Measurements from ENCODE around the gene NLRP5. TPM values are rescaled to one million over a fixed set of nuclear protein-coding genes. Genes with fewer than 3 reads are reported as not detected.

Gene NLRP5
- total and polyA plus RNA-seq, 8 donors, result not detected

- intact Hi-C loops (cut with DNase I), result no loop called here
- no peak overlapping the region for H3K27ac ChIP-seq
Measured at GRCh38 chr19:56089344-56089743, 102.8 kb downstream of the NLRP5 start.

GRCh38 chr19:56091066-56091490 is 104.5 kb downstream of the NLRP5 start:
- Histone ChIP-seq H3K27ac (peak overlapping the region in 1 of 2 donors; percentile 45), H3K9me3 (no peaks in the 10 kb centered on the region), H3K27me3 (no peaks in the 10 kb centered on the region), H3K36me3 (peaks cover 0 to 76% of the 10 kb centered on the region in 2 donors), H3K4me1 (peaks cover 0 to 15% of the 10 kb centered on the region in 2 donors), H3K4me3 (no peak overlapping the region)
- intact Hi-C loops (cut with DNase I), result no loop called here
- TF ChIP-seq CTCF (IDR thresholded peaks at IDR 0.05), result no peak
- DNase-seq (no peak), ATAC-seq (peak; percentile 11)

More at GRCh38 chr19:56089344-56089743, 102.8 kb downstream of the NLRP5 start:
- Histone ChIP-seq H3K27me3 (no peaks in the 10 kb centered on the region), H3K36me3 (peaks cover 0 to 71% of the 10 kb centered on the region in 2 donors), H3K4me3 (no peak overlapping the region), H3K9me3 (no peaks in the 10 kb centered on the region), H3K4me1 (peaks cover 0 to 15% of the 10 kb centered on the region in 2 donors)
- ATAC-seq (no peak), DNase-seq (peak in 1 of 4 donors; percentile 67)
- no peak for TF ChIP-seq CTCF (IDR thresholded peaks at IDR 0.05)

GRCh38 chr19:56091751-56092546 is 105.4 kb downstream of the NLRP5 start:
- no peaks in the 10 kb centered on the region for H3K9me3 ChIP-seq
- intact Hi-C loops (cut with DNase I), result no loop called here
- ATAC-seq (no peak), DNase-seq (peak in 1 of 4 donors; percentile 39)
- no peak for TF ChIP-seq CTCF (IDR thresholded peaks at IDR 0.05)
- H3K4me1 ChIP-seq, result peaks cover 0 to 15% of the 10 kb centered on the region in 2 donors
- H3K27ac ChIP-seq, result peak overlapping the region in 1 of 2 donors; percentile 45
- H3K36me3 ChIP-seq, result peaks cover 0 to 76% of the 10 kb centered on the region in 2 donors
- H3K4me3 ChIP-seq, result peak overlapping the region in 1 of 2 donors; percentile 11
- no peaks in the 10 kb centered on the region for H3K27me3 ChIP-seq

- DNase-seq (no peak), ATAC-seq (no peak)
- H3K9me3 ChIP-seq, result no peaks in the 10 kb centered on the region
- no peak overlapping the region for H3K27ac ChIP-seq
- no peak for TF ChIP-seq CTCF (IDR thresholded peaks at IDR 0.05)
- intact Hi-C loops (cut with DNase I), result no loop called here
- H3K4me3 ChIP-seq, result no peak overlapping the region
- peaks cover 0 to 76% of the 10 kb centered on the region in 2 donors for H3K36me3 ChIP-seq
- no peaks in the 10 kb centered on the region for H3K27me3 ChIP-seq
- H3K4me1 ChIP-seq, result peaks cover 0 to 15% of the 10 kb centered on the region in 2 donors
Measured at GRCh38 chr19:56092685-56093631, 106.4 kb downstream of the NLRP5 start.

Measured in left lung (tissue), 10 donors.